Measurements from ENCODE around the gene CIITA.
"Not testable (repeated sequence)": the region's sequence is repeated elsewhere in the genome, so short reads cannot be mapped to it uniquely, and the experiment has no call there.

CIITA gene

DNA sequence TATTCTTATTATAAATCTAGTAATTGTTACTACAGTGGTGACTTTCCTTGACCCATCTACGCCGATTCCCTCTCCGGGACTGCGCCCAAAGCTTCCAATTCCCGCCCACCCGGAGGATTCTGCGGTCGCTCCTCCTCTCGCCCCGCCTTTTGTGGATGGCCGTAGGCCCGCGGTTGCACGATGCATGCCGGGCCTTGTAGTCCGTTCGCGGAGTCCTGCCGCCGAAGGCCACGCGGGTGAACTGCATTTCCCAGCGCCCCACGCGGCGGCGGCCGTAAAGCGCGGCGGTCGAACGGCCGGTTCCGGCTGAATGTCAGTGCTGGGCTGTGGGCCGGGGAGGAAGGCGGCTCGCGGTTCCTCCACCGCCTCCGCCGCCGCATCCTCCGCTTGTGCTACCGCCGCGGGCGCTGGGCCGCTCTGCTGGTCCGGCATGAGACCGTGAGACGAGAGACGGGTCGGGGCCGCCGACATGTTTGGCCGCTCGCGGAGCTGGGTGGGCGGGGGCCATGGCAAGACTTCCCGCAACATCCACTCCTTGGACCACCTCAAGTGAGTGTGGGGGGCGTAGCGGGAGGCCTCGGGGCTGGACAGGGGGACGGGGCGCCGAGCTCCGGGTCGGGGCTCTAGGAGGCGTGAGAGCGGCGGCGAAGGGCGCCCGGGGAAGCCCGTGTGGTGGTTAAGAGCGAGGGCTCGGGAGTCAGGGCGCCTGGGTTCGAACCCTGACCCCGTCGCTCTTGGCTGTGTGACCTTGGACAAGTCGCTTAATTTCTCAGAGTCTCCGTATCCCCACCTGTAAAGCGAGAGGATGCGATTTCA, 67.5 kb downstream of the CIITA start, which contains the start of gene CLEC16A:
TSS of gene CLEC16A (plus strand) at position 316 of the 816 bp plus-strand sequence. CDS start at position 470, 154 bp downstream.
- peak; percentile 92 for FAIRE-seq
- DNase-seq (ENCODE audit: extremely low spot score, insufficient read length, low read depth) = peak; percentile 83

DNA sequence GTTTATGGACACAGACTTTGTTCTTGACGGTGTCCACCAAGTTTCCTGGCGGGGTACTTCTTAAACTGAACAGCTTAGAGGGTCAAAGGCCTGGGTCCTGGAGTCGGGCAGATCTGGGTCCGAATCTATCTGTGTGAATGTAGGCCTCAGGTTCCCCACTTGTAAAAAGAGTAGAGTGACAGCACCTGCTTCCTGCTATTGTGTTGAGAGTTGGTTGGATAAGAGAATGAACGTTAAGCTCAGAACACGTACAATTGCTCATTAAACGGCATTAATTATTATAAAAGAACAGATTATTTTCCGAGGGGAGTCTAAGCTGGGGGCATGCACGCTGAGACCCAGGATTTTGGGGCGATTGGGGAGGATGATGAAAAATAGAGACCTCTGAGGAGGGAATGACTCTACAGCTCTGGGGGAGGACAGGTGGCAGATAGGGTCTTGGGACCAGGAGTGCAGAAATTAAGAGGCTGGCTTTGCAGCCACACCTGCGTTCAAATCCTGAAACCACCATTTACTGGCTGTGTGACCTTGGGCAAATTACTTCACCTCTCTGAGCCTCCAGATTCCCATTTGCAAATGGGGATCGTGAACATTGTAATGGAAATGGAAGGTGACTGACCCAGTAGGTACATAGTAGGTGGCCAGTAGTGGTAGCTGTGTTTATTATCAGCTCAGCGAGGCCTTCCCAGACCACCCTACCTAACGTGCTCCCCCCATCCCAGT, 68.2 kb downstream of the CIITA start:
- DNase-seq (ENCODE audit: extremely low spot score, insufficient read length, low read depth) (no peak), FAIRE-seq (no peak)

GRCh38 chr16:10946308-10946707, 69.3 kb downstream of the CIITA start:
- FAIRE-seq = no peak
- DNase-seq (ENCODE audit: extremely low spot score, insufficient read length, low read depth) = no peak

- FAIRE-seq = no peak
- DNase-seq (ENCODE audit: extremely low spot score, insufficient read length, low read depth) = no peak
Measured at GRCh38 chr16:10947211-10947787, 70.3 kb downstream of the CIITA start.

DNA sequence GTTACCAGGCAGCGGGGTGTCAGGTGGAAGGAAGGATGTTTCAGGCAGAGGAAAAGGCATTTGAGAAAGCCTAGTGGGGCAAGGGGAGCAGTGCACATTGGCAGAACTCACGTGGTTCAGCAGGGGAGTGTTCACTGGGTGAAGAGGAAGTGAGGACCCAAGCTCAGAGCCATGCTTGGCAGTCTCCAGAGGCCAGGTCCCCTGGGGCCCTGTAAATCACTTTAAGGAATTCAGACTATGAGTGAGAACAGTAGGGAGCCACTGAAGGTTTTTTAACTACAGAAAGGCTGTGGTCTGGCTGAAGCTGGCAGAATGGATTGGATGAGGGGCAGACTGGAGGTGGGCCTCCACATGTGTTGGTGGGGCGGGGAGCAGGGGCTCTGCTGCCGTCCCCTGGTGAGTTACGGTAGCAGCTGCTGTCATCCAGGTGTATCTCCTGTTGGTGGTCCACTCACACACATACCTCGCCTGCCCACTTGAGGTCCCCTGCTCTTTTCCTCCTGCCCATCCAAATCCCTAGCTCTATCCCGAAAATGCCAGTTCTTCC, 72.5 kb downstream of the CIITA start:
- peak; percentile 37 for DNase-seq (ENCODE audit: extremely low spot score, insufficient read length, low read depth)
- FAIRE-seq = peak; percentile 86

DNA sequence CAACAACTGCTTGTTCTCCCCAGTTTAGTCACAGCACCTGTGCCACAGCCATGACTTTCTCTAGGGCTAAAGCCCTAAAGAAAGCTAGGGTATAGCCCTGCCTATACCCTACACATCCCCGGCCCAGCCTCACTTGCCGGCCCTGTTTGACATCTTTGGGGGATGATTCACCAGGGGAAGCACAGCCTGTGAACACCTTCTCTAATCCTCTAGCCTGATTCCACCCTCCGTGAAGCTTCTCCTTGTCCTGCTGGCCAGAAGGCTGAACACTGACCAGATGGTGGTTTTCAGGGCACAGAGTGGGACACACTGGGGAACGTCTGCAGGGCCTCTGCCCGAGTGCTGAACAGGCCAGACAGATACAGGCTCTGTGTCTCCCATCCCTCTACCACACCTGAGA, 73.4 kb downstream of the CIITA start:
- FAIRE-seq (no peak), DNase-seq (ENCODE audit: extremely low spot score, insufficient read length, low read depth) (no peak)

GRCh38 chr16:10951026-10951425, 74.0 kb downstream of the CIITA start:
- no peak for FAIRE-seq

DNA sequence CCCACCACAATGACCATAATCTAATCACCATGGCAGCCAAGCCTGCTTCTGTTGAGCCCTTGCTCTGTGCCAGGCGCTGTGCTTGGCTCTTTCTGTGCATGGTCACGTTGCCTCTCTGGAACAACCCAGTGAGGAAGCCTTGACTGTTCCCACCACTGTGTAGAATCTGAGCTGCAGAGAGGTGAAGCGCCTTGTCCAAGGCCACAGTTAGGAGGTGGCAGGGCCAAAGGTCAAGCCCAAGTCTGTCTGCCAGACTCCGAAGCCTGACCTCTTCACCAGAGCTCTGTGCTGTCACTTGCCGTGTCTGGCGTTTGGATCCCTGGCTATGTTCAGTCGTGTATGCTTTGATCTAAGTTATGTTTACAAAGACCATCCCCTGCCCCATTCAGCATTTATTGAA, 77.9 kb downstream of the CIITA start:
- DNase-seq (ENCODE audit: extremely low spot score, insufficient read length, low read depth) (no peak), FAIRE-seq (no peak)

More at GRCh38 chr16:10951026-10951425, 74.0 kb downstream of the CIITA start:
- DNase-seq (ENCODE audit: extremely low spot score, insufficient read length, low read depth) = no peak

DNA sequence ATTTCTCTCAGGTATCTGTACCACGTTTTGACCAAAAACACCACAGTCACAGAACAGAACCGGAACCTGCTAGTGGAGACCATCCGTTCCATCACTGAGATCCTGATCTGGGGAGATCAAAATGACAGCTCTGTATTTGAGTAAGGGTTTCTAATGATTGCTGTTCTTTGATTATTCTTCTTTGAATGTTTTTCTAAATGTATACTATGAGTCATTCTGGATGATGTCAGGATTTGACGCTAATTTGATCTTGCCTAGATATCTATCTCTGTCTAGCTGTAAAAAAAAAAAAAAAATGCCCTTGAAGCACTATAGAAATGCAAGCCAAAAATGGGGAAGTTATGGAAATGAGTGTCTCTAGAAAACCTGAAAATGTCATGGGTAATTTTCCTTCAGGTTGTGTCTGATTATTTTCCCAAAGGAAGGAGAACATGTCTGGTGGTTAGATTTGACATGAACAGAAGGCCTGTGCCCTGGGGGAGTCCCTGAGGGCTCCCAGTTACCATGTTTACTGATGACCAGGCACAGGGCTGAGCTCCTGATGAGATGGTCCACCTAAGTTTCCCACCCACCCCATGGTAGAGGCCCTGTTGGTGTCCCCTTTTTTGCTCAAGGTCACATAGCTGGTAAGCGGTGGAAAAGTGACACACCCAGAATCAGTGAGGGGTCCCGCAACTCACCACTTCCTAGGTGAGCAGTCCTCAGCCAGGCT, 80.9 kb downstream of the CIITA start:
- no peak for FAIRE-seq
- no peak for DNase-seq (ENCODE audit: extremely low spot score, insufficient read length, low read depth)

- no peak for DNase-seq (ENCODE audit: extremely low spot score, insufficient read length, low read depth)
- no peak for FAIRE-seq
Measured at GRCh38 chr16:10959161-10959560, 82.2 kb downstream of the CIITA start.

DNA sequence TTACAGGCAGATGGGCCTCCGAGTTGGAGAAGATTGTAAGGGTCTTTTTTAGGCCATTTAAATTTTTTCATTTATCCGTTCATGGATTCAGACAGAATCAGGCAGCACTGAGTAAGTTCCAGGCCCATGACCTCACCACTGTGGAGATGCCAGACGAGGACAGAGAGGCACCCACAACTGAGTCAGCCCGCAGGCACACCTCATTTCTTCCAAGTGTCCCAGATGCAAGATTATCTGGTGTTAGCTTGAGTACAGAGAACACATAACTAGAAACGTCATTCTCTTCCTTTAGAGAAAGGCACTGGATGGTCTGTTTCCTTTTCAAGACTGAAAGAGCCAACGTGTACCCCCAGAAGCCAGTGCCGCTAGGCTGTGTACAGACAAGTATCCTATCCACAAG, 84.2 kb downstream of the CIITA start:
- DNase-seq (ENCODE audit: extremely low spot score, insufficient read length, low read depth) (no peak), FAIRE-seq (no peak)

GRCh38 chr16:10964039-10964890, 87.3 kb downstream of the CIITA start:
- FAIRE-seq (peak; percentile 84), DNase-seq (ENCODE audit: extremely low spot score, insufficient read length, low read depth) (peak; percentile 51)

DNA sequence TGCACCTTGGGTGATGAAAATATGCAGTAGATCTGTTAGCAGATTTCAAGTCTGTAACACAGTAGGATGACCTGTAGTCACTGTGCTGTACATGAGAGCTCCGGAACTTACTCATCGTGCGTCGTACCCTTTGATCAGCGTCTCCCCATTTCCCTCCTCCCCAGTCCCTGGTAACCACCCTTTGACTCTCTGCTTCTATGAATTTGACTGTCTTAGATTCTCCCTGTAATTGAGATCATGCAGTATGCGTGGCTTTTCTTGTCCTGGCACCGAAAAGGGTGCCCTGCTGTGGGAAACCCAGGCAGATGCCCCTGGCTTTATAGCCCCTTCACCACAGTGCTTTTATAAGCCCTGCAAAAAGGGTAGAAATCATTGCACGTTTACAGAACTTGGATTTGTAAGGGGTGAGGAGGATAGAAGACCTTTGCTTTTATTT, 87.9 kb downstream of the CIITA start:
- DNase-seq (ENCODE audit: extremely low spot score, insufficient read length, low read depth) (no peak), FAIRE-seq (peak; percentile 85)

DNA sequence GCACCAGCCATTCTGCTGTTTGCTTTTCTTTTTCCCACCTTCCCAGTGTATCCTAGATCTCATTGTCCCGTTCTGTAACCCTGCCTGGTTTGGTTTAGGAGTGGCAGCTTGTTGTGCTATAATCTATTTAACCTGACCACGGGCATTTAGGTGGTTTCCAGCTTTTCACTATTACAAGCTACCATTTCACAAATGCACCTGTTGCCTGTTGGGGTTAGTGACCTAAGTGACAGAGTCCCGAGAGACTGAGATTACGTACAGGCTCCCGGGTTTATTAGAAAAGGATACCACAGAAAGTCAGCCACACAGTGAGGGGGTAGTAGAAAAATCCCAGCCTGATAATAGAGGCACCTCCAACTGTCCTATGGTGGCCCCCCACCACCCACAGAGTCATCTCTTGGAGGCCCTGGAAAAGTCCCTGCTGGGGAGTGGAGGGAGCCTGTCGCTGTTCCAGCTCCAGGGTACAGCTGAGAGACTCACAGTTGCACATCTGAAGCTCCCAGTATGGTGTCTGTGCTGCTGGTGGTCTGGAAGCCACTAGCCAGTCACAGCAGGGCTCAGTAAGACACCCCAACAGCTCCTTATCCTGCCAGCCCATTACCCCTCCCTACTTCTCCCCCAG, 88.5 kb downstream of the CIITA start:
- peak; percentile 54 for DNase-seq (ENCODE audit: extremely low spot score, insufficient read length, low read depth)
- peak; percentile 94 for FAIRE-seq

DNA sequence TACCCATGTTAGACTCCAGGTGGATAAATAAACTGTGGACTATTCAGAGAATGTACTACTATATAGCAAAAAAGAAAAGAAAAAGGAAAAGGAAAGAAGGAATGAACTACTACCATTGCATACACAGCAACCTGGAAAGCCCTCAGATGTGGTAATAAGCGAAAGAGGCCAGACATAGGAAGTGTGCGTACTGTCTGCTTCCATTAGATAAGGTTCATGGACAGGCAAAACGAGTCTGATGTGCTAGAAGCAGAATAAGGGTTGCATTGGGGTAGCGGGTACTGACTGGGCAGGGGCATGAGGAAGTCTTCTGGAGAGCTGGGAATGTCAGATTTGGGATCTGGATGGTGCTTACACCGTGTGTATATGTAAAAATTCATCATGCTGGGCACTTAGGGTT, 89.1 kb downstream of the CIITA start:
- FAIRE-seq = no peak

GRCh38 chr16:10966559-10966958, 89.6 kb downstream of the CIITA start:
- not testable (repeated sequence) for DNase-seq (ENCODE audit: extremely low spot score, insufficient read length, low read depth)
- peak; percentile 24 for FAIRE-seq

More for the DNA sequence above, 89.1 kb downstream of the CIITA start:
- DNase-seq (ENCODE audit: extremely low spot score, insufficient read length, low read depth) = no peak

GRCh38 chr16:10967986-10968385, 91.0 kb downstream of the CIITA start:
- no peak for FAIRE-seq
- no peak for DNase-seq (ENCODE audit: extremely low spot score, insufficient read length, low read depth)

DNA sequence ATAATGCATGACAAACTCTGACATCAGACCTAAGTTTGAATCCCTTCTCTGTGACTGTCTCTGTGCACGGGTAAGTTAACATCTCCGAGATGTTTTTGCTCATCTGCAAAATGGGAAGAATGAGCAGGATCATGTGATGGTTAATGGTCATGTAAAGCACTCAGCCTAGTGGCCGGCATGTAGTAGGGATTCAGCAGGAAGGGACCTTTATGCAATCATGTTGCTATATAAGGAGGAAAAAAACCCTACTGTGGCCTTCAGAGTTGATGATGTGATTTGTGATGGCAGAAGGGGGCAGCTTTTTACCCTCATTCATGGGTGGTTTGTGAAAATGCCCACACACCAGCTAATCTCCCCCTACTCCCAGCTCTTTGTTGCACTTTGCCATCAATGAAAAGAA, 91.5 kb downstream of the CIITA start:
- FAIRE-seq = no peak
- no peak for DNase-seq (ENCODE audit: extremely low spot score, insufficient read length, low read depth)

- DNase-seq (ENCODE audit: extremely low spot score, insufficient read length, low read depth) (no peak), FAIRE-seq (no peak)
Measured at GRCh38 chr16:10969615-10970014, 92.6 kb downstream of the CIITA start.
